NCI-H2081 (cell line): ENCODE measurements around the gene UGT1A5.
"Not testable (repeated sequence)": the region's sequence is repeated elsewhere in the genome, so short reads cannot be mapped to it uniquely, and the experiment has no call there.

ENCODE experiments used
- DNase-seq, 2 experiments: peaks; one replicate each; lab custom pipeline; 2025; lab: John Stamatoyannopoulos, UW

UGT1A5 gene

GRCh38 chr2:233745838-233746237 lies 33.1 kb downstream of the UGT1A5 start:
- not testable (repeated sequence) for DNase-seq

GRCh38 chr2:233746475-233747282 lies 34.0 kb downstream of the UGT1A5 start:
- DNase-seq: no peak

GRCh38 chr2:233747283-233747544 lies 34.5 kb downstream of the UGT1A5 start:
- DNase-seq: no peak

- not testable (repeated sequence) for DNase-seq
Measured at GRCh38 chr2:233750689-233751088, 38.0 kb downstream of the UGT1A5 start.

- DNase-seq: not testable (repeated sequence)
Measured at GRCh38 chr2:233751212-233752009, 38.7 kb downstream of the UGT1A5 start.

GRCh38 chr2:233754872-233755611 lies 42.3 kb downstream of the UGT1A5 start:
- no peak for DNase-seq

- DNase-seq: no peak
Measured at GRCh38 chr2:233756429-233757081, 43.8 kb downstream of the UGT1A5 start.

GRCh38 chr2:233758141-233758540 lies 45.4 kb downstream of the UGT1A5 start:
- no peak for DNase-seq

- no peak for DNase-seq
Measured at GRCh38 chr2:233758849-233759248, 46.1 kb downstream of the UGT1A5 start.

- no peak for DNase-seq
Measured at GRCh38 chr2:233760043-233760442, 47.3 kb downstream of the UGT1A5 start, which contains the start of gene UGT1A1. Gene UGT1A1, plus strand, starts transcription at chr2:233760270. Its CDS starts 18 bp downstream, at chr2:233760288.

GRCh38 chr2:233761040-233761769 lies 48.5 kb downstream of the UGT1A5 start:
- DNase-seq: no peak

- DNase-seq: no peak
Measured at GRCh38 chr2:233764264-233764663, 51.6 kb downstream of the UGT1A5 start.

- no peak for DNase-seq
Measured at GRCh38 chr2:233764761-233765160, 52.1 kb downstream of the UGT1A5 start.

- no peak for DNase-seq
Measured at GRCh38 chr2:233766416-233766815, 53.7 kb downstream of the UGT1A5 start.

- no peak for DNase-seq
Measured at GRCh38 chr2:233768076-233768475, 55.4 kb downstream of the UGT1A5 start.

GRCh38 chr2:233769260-233769659 lies 56.6 kb downstream of the UGT1A5 start:
- no peak for DNase-seq

- no peak for DNase-seq
Measured at GRCh38 chr2:233772153-233772552, 59.4 kb downstream of the UGT1A5 start.

GRCh38 chr2:233772583-233772982 lies 59.9 kb downstream of the UGT1A5 start:
- DNase-seq: no peak

GRCh38 chr2:233773854-233774253 lies 61.1 kb downstream of the UGT1A5 start:
- DNase-seq: no peak

- no peak for DNase-seq
Measured at GRCh38 chr2:233775414-233775813, 62.7 kb downstream of the UGT1A5 start.

- no peak for DNase-seq
Measured at GRCh38 chr2:233778030-233778429, 65.3 kb downstream of the UGT1A5 start, which contains the start of gene MROH2A. Gene MROH2A, plus strand, starts transcription at chr2:233778330. Its CDS starts 1,029 bp downstream, at chr2:233779359.
